SK-N-SH (cell line): ENCODE data around the gene KNTC1. TPM values are rescaled to one million over a fixed set of nuclear protein-coding genes. Genes with fewer than 3 reads are reported as not detected.

ENCODE experiments used
- CTCF ChIA-PET: fragments of 300-600, 350-600 bp; formaldehyde crosslinking; extraction: SDS; loops from one replicate; lab custom pipeline; 2021; lab: Yijun Ruan, JAX
- POLR2A ChIA-PET: fragments of 350-600 bp; sonication (Branson Sonifier 250); formaldehyde crosslinking; extraction: SDS; loops from one replicate; lab custom pipeline; 2020; ENCODE audit warnings: antibody characterized with exemption, inconsistent platforms; lab: Yijun Ruan, JAX
- DNase-seq: peaks from one replicate; pipeline ENCODE4 v3.0.0; 2012
- H2AFZ ChIP-seq: fragments of 200-600 bp; sonication (generic); 2 replicates; pipeline ENCODE4 v1.8.1; 2016; ENCODE audit warnings: antibody characterized with exemption, mild to moderate bottlenecking, low read depth
- H3F3A ChIP-seq: fragments of 200-600 bp; sonication (generic); replicated peaks from 2 replicates; pipeline ENCODE3; 2016; ENCODE audit warnings: antibody characterized with exemption, mild to moderate bottlenecking; ENCODE audit not compliant: insufficient read depth
- H3K27ac ChIP-seq, 2 experiments: fragments of 200-500 bp in 1 of 2; fragments of 200-600 bp in 1 of 2; sonication (Bioruptor generic) in 1 of 2; sonication (generic), shearing (Covaris generic) in 1 of 2; 2 replicates each; pipeline versions ENCODE4 v1.5.1 to v1.6.1; 2014 to 2016; ENCODE audit warnings: low read depth in 2 of 2, inconsistent platforms in 1 of 2, low read length in 1 of 2, mild to moderate bottlenecking in 1 of 2, mixed read lengths in 1 of 2
- H3K27me3 ChIP-seq: fragments of 200-600 bp; sonication (generic), shearing (Covaris generic); 2 replicates; pipeline ENCODE4 v1.6.1; 2016; ENCODE audit warnings: mixed run types; ENCODE audit not compliant: insufficient read depth
- H3K36me3 ChIP-seq, 2 experiments: fragments of 200-500 bp in 1 of 2; fragments of 200-600 bp in 1 of 2; sonication (Bioruptor generic) in 1 of 2; sonication (generic) in 1 of 2; replicated peaks in 1 of 2; 2 replicates each; pipeline versions ENCODE3 to v1.5.1; 2014 to 2016; ENCODE audit warnings: low read length in 1 of 2, mild to moderate bottlenecking in 1 of 2; ENCODE audit not compliant: insufficient read depth in 2 of 2, control insufficient read depth in 1 of 2
- H3K4me1 ChIP-seq, 2 experiments: fragments of 200-500 bp in 1 of 2; fragments of 200-600 bp in 1 of 2; sonication (Bioruptor generic) in 1 of 2; sonication (generic), shearing (Covaris generic) in 1 of 2; 2 replicates each; pipeline versions ENCODE4 v1.5.1 to v1.6.1; 2014 to 2016; ENCODE audit warnings: low read depth in 1 of 2, low read length in 1 of 2, mixed run types in 1 of 2; ENCODE audit not compliant: insufficient read depth in 2 of 2, control insufficient read depth in 1 of 2
- H3K4me2 ChIP-seq: fragments of 200-600 bp; sonication (generic), shearing (Covaris generic); 2 replicates; pipeline ENCODE4 v1.6.1; 2017; ENCODE audit warnings: mixed run types
- H3K4me3 ChIP-seq, 2 experiments: fragments of 200-500 bp in 1 of 2; fragments of 200-600 bp in 1 of 2; sonication (Bioruptor generic) in 1 of 2; sonication (generic), shearing (Covaris generic) in 1 of 2; 2 replicates each; pipeline versions ENCODE4 v1.5.1 to v1.8.1; 2014 to 2016; ENCODE audit warnings: low read depth in 2 of 2, inconsistent platforms in 1 of 2, low read length in 1 of 2, mild to moderate bottlenecking in 1 of 2, mixed read lengths in 1 of 2, moderate library complexity in 1 of 2
- H3K79me2 ChIP-seq: fragments of 200-600 bp; sonication (generic); 2 replicates; pipeline ENCODE4 v1.8.1; 2017; ENCODE audit warnings: mild to moderate bottlenecking; ENCODE audit not compliant: insufficient read depth
- H3K9ac ChIP-seq: fragments of 200-600 bp; sonication (generic); 2 replicates; pipeline ENCODE4 v1.6.1; 2017; ENCODE audit warnings: mixed run types
- H3K9me2 ChIP-seq: fragments of 200-600 bp; sonication (generic); 2 replicates; pipeline ENCODE4 v1.6.1; 2017; ENCODE audit warnings: mixed run types
- H3K9me3 ChIP-seq: fragments of 200-600 bp; sonication (generic); 2 replicates; pipeline ENCODE4 v1.6.1; 2017; ENCODE audit warnings: mixed run types, mild to moderate bottlenecking, moderate library complexity
- H4K20me1 ChIP-seq: fragments of 200-600 bp; sonication (generic); 2 replicates; pipeline ENCODE4 v1.6.1; 2017; ENCODE audit warnings: mild to moderate bottlenecking, mixed run types; ENCODE audit not compliant: insufficient read depth
- EP300 ChIP-seq, 2 experiments: IDR thresholded peaks; 2 replicates each; pipeline versions ENCODE4 v1.4.0 to v1.6.1; 2012; ENCODE audit warnings: borderline replicate concordance in 1 of 2, low read depth in 1 of 2, low read length in 1 of 2
- FOXM1 ChIP-seq: IDR thresholded peaks from 2 replicates; pipeline ENCODE4 v1.4.0; 2012; ENCODE audit warnings: low read depth, mild to moderate bottlenecking
- JUND ChIP-seq: IDR thresholded peaks from 2 replicates; pipeline ENCODE4 v1.4.0; 2012
- POLR2AphosphoS5 ChIP-seq: IDR thresholded peaks from 2 replicates; pipeline ENCODE4 v1.6.1; 2012; ENCODE audit warnings: low read depth, low read length
- RAD21 ChIP-seq: IDR thresholded peaks from 2 replicates; pipeline ENCODE4 v1.6.1; 2012; ENCODE audit warnings: mild to moderate bottlenecking, low read length
- WGBS: methylation state at CpG from one replicate; pipeline ENCODE4 v1.1.6; 2017; ENCODE audit warnings: low lambda C conversion rate; 5-methylcytosine and 5-hydroxymethylcytosine counted together
- polyA plus RNA-seq, 3 experiments: library from polyadenylated mRNA; depleted of rRNA; stranded (reverse); fragments of >200 nt; gene quantifications; 2 replicates each; pipeline ENCODE4 v1.2.3, GENCODE V29; 2012
- TF ChIP-seq, protein P1 (sequence below): IDR thresholded peaks from 2 replicates; pipeline ENCODE4 v1.6.1; 2012; ENCODE audit warnings: mild to moderate bottlenecking, low read depth, low read length, moderate library complexity
- TF ChIP-seq, protein P2 (sequence below): IDR thresholded peaks from 2 replicates; pipeline ENCODE4; 2012
- TF ChIP-seq, protein P3 (sequence below): IDR thresholded peaks from 2 replicates; pipeline ENCODE4 v1.4.0; 2012; ENCODE audit warnings: low read depth
- TF ChIP-seq, protein P4 (sequence below): fragments of 200-600 bp; sonication (generic); IDR thresholded peaks from 2 replicates; pipeline ENCODE4 v1.6.1; 2017; ENCODE audit warnings: antibody characterized with exemption, mild to moderate bottlenecking, moderate library complexity

The KNTC1 gene
- polyA plus RNA-seq, 1 of the 3 experiments (the other 2 are of a cell fraction): 13.2 TPM

DNA sequence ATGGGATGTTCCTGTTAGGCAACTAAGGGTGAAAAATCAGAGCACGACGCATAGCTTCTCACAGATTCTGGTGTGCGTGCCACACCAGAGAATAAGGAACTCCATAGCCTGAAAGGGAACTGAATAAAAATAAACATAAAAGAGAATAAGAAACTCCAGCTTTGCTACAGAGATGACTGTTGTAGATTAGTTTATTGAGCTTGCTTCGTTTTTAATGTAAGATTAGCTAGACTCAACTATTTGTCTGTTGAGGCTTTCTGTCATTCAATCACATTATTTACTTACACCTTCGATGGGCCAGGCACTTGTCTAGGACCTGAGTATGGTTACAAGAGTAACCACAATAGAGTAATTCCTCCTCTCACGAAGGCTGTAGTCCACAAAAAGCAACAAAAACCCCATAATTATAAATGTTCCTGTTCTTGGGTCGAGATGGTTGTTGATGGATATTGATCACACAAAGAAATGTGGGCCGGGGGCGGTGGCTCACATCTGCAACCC is 25.5 kb upstream of the KNTC1 start:
- Histone ChIP-seq H4K20me1 (no peaks in the 10 kb centered on the region), H3K4me1 (peaks cover 0 to 11% of the 10 kb centered on the region in 2 experiments; a peak in 2 of 4 replicates), H2AFZ (peak overlapping the region; percentile 87; the same call in 1 of the 2 replicates), H3K36me3 (peaks cover 25 to 47% of the 10 kb centered on the region in 2 experiments), H3K9ac (peak overlapping the region; percentile 99; the same call in 1 of the 2 replicates), H3K27ac (peak overlapping the region; percentile 71 to 99), H3K79me2 (peaks cover 37% of the 10 kb centered on the region), H3K27me3 (no peaks in the 10 kb centered on the region), H3K4me2 (peak overlapping the region; percentile 95), H3F3A (peaks cover 53% of the 10 kb centered on the region), H3K9me3 (no peaks in the 10 kb centered on the region), H3K4me3 (peak overlapping the region; percentile 63 to 88; a peak in 1 of 4 replicates), H3K9me2 (no peaks in the 10 kb centered on the region)
- ChIA-PET POLR2A (interaction anchor here (0.6 to 2.0 kb wide), 7 partner anchors 9 to 731 kb away, joined by 3 to 22 read pairs (median 3); partner anchors contain the start of genes KNTC1 and RSRC2), CTCF (interaction anchor here (0.8 to 5.8 kb wide), 6 partner anchors 10 to 102 kb away, joined by 3 to 40 read pairs (median 6); no protein-coding TSS in a partner anchor)
- DNase-seq: no peak
- TF ChIP-seq, protein P1, sequence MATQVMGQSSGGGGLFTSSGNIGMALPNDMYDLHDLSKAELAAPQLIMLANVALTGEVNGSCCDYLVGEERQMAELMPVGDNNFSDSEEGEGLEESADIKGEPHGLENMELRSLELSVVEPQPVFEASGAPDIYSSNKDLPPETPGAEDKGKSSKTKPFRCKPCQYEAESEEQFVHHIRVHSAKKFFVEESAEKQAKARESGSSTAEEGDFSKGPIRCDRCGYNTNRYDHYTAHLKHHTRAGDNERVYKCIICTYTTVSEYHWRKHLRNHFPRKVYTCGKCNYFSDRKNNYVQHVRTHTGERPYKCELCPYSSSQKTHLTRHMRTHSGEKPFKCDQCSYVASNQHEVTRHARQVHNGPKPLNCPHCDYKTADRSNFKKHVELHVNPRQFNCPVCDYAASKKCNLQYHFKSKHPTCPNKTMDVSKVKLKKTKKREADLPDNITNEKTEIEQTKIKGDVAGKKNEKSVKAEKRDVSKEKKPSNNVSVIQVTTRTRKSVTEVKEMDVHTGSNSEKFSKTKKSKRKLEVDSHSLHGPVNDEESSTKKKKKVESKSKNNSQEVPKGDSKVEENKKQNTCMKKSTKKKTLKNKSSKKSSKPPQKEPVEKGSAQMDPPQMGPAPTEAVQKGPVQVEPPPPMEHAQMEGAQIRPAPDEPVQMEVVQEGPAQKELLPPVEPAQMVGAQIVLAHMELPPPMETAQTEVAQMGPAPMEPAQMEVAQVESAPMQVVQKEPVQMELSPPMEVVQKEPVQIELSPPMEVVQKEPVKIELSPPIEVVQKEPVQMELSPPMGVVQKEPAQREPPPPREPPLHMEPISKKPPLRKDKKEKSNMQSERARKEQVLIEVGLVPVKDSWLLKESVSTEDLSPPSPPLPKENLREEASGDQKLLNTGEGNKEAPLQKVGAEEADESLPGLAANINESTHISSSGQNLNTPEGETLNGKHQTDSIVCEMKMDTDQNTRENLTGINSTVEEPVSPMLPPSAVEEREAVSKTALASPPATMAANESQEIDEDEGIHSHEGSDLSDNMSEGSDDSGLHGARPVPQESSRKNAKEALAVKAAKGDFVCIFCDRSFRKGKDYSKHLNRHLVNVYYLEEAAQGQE: no peak
- TF ChIP-seq RAD21 (no peak), EP300 (IDR thresholded peaks at IDR 0.05; ENCODE audit: borderline replicate concordance in 1 of 2, low read depth in 1 of 2, low read length in 1 of 2) (no peak), POLR2AphosphoS5 (no peak), FOXM1 (no peak), JUND (no peak)
- TF ChIP-seq, protein P2, sequence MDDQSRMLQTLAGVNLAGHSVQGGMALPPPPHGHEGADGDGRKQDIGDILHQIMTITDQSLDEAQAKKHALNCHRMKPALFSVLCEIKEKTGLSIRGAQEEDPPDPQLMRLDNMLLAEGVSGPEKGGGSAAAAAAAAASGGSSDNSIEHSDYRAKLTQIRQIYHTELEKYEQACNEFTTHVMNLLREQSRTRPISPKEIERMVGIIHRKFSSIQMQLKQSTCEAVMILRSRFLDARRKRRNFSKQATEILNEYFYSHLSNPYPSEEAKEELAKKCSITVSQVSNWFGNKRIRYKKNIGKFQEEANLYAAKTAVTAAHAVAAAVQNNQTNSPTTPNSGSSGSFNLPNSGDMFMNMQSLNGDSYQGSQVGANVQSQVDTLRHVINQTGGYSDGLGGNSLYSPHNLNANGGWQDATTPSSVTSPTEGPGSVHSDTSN: no peak
- TF ChIP-seq, protein P3, sequence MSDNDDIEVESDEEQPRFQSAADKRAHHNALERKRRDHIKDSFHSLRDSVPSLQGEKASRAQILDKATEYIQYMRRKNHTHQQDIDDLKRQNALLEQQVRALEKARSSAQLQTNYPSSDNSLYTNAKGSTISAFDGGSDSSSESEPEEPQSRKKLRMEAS: no peak
- TF ChIP-seq, protein P4, sequence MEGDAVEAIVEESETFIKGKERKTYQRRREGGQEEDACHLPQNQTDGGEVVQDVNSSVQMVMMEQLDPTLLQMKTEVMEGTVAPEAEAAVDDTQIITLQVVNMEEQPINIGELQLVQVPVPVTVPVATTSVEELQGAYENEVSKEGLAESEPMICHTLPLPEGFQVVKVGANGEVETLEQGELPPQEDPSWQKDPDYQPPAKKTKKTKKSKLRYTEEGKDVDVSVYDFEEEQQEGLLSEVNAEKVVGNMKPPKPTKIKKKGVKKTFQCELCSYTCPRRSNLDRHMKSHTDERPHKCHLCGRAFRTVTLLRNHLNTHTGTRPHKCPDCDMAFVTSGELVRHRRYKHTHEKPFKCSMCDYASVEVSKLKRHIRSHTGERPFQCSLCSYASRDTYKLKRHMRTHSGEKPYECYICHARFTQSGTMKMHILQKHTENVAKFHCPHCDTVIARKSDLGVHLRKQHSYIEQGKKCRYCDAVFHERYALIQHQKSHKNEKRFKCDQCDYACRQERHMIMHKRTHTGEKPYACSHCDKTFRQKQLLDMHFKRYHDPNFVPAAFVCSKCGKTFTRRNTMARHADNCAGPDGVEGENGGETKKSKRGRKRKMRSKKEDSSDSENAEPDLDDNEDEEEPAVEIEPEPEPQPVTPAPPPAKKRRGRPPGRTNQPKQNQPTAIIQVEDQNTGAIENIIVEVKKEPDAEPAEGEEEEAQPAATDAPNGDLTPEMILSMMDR: no peak
- 95% methylated on average over 9 of the region's 9 CpGs for WGBS
